ENCODE results near the gene ST3GAL6. TPM values are rescaled to one million over a fixed set of nuclear protein-coding genes. Genes with fewer than 3 reads are reported as not detected.

The ST3GAL6 gene
- total and polyA plus RNA-seq, 2 experiments from 2014 or later: 9.6 to 16.1 TPM

- H3K9me3 ChIP-seq (ENCODE audit: low read depth): no peaks in the 10 kb centered on the region
- no peak overlapping the region for H2AFZ ChIP-seq
- no peak overlapping the region for H3K4me3 ChIP-seq
- TF ChIP-seq CTCF (IDR thresholded peaks at IDR 0.05; ENCODE audit: poor library complexity) (no peak), EZH2 (IDR thresholded peaks at IDR 0.05; ENCODE audit: borderline replicate concordance) (no peak), EZH2phosphoT487 (IDR thresholded peaks at IDR 0.05; ENCODE audit: low read depth, severe bottlenecking, unreplicated experiment) (no peak)
- no peaks in the 10 kb centered on the region for H4K20me1 ChIP-seq (ENCODE audit: insufficient read depth, poor library complexity, severe bottlenecking)
- no peaks in the 10 kb centered on the region for H3K36me3 ChIP-seq (replicated peaks; ENCODE audit: insufficient read depth, low read depth)
- no peak for DNase-seq (ENCODE audit: low spot score)
- H3K79me2 ChIP-seq: no peaks in the 10 kb centered on the region
- H3K9me2 ChIP-seq (replicated peaks; ENCODE audit: insufficient read depth): no peaks in the 10 kb centered on the region
- H3K4me2 ChIP-seq: no peak overlapping the region
- peaks cover 19% of the 10 kb centered on the region for H3K4me1 ChIP-seq (ENCODE audit: insufficient read depth)
- 84% methylated on average over 8 of the region's 8 CpGs for WGBS (ENCODE audit: low lambda C conversion rate, missing lambda C conversion rate)
- H3K27me3 ChIP-seq: no peaks in the 10 kb centered on the region
- no peak overlapping the region for H3K27ac ChIP-seq
Measured at GRCh38 chr3:98782824-98783500, 19.8 kb downstream of the ST3GAL6 start.

- no peak overlapping the region for H2AFZ ChIP-seq
- peaks cover 12% of the 10 kb centered on the region for H3K4me1 ChIP-seq (ENCODE audit: insufficient read depth)
- H3K27me3 ChIP-seq: no peaks in the 10 kb centered on the region
- peak overlapping the region; percentile 33 for H3K27ac ChIP-seq
- no peak for TF ChIP-seq EZH2phosphoT487 (IDR thresholded peaks at IDR 0.05; ENCODE audit: low read depth, severe bottlenecking, unreplicated experiment)
- no peak for TF ChIP-seq CTCF (IDR thresholded peaks at IDR 0.05; ENCODE audit: poor library complexity)
- no peaks in the 10 kb centered on the region for H4K20me1 ChIP-seq (ENCODE audit: insufficient read depth, poor library complexity, severe bottlenecking)
- 91% methylated on average over 5 of the region's 5 CpGs for WGBS (ENCODE audit: low lambda C conversion rate, missing lambda C conversion rate)
- no peaks in the 10 kb centered on the region for H3K79me2 ChIP-seq
- DNase-seq (ENCODE audit: low spot score): no peak
- H3K36me3 ChIP-seq (replicated peaks; ENCODE audit: insufficient read depth, low read depth): no peaks in the 10 kb centered on the region
- no peaks in the 10 kb centered on the region for H3K9me3 ChIP-seq (ENCODE audit: low read depth)
- H3K4me2 ChIP-seq: no peak overlapping the region
- H3K4me3 ChIP-seq: no peak overlapping the region
- no peaks in the 10 kb centered on the region for H3K9me2 ChIP-seq (replicated peaks; ENCODE audit: insufficient read depth)
Measured at GRCh38 chr3:98784042-98784441, 20.9 kb downstream of the ST3GAL6 start.

- H2AFZ ChIP-seq: no peak overlapping the region
- H3K9me2 ChIP-seq (replicated peaks; ENCODE audit: insufficient read depth): no peaks in the 10 kb centered on the region
- H3K4me3 ChIP-seq: no peak overlapping the region
- H3K4me2 ChIP-seq: no peak overlapping the region
- peaks cover 5% of the 10 kb centered on the region for H3K4me1 ChIP-seq (ENCODE audit: insufficient read depth)
- 61% methylated on average over 3 of the region's 3 CpGs for WGBS (ENCODE audit: low lambda C conversion rate, missing lambda C conversion rate)
- TF ChIP-seq EZH2 (IDR thresholded peaks at IDR 0.05; ENCODE audit: borderline replicate concordance) (no peak), CTCF (IDR thresholded peaks at IDR 0.05; ENCODE audit: poor library complexity) (no peak), EZH2phosphoT487 (IDR thresholded peaks at IDR 0.05; ENCODE audit: low read depth, severe bottlenecking, unreplicated experiment) (no peak)
- H3K27me3 ChIP-seq: no peaks in the 10 kb centered on the region
- no peaks in the 10 kb centered on the region for H3K9me3 ChIP-seq (ENCODE audit: low read depth)
- H3K27ac ChIP-seq: peak overlapping the region; percentile 33
- H4K20me1 ChIP-seq (ENCODE audit: insufficient read depth, poor library complexity, severe bottlenecking): no peaks in the 10 kb centered on the region
- no peaks in the 10 kb centered on the region for H3K36me3 ChIP-seq (replicated peaks; ENCODE audit: insufficient read depth, low read depth)
- no peaks in the 10 kb centered on the region for H3K79me2 ChIP-seq
- DNase-seq (ENCODE audit: low spot score): no peak
Measured at GRCh38 chr3:98784666-98785600, 21.8 kb downstream of the ST3GAL6 start.
